Stimulated activated CD4-positive, alpha-beta T cell treated with anti-CD3 and anti-CD28 coated beads, TNF-alpha, amount 100 ng/mL, for 24 hours (primary cell): ENCODE measurements around the gene IL9.

ENCODE experiments used
- DNase-seq, 3 experiments: peaks; one replicate each; pipeline ENCODE4 v3.0.0-alpha.2; 2020; ENCODE audit warnings: low read depth in 3 of 3

Gene IL9

GRCh38 chr5:135891268-135891667 lies 4.4 kb downstream of the IL9 start:
- no peak for DNase-seq

GRCh38 chr5:135890867-135891266 lies 4.8 kb downstream of the IL9 start:
- peak in 1 of 3 experiments; percentile 46 for DNase-seq

DNA sequence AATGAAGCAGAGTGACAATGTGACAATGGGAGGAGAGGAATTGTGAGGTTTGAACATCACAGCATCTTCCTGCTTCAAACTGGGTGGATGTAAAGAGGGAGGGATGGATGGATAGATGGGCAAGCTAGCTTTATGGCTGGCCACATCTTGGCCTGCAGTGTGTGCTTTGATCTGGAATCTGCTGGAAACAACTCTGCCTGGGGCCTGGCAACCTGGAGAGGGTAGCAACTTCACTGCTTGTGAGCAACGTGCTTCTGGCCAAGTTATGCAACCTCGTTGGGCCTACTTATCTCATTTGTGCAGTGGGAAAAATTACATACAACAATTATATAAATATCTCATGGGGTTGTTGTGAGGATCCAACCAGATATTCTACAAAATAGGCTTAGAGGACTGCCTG lies 5.3 kb downstream of the IL9 start:
- no peak for DNase-seq

GRCh38 chr5:135887881-135888614 lies 7.6 kb downstream of the IL9 start:
- no peak for DNase-seq

- peak; percentile 39 to 56 (median 45) for DNase-seq
Measured at GRCh38 chr5:135887447-135887864, 8.2 kb downstream of the IL9 start.

GRCh38 chr5:135886136-135886535 lies 9.5 kb downstream of the IL9 start:
- DNase-seq, result no peak

GRCh38 chr5:135885031-135885430 lies 10.6 kb downstream of the IL9 start:
- DNase-seq, result no peak

GRCh38 chr5:135883441-135883840 lies 12.2 kb downstream of the IL9 start:
- DNase-seq, result no peak

DNA sequence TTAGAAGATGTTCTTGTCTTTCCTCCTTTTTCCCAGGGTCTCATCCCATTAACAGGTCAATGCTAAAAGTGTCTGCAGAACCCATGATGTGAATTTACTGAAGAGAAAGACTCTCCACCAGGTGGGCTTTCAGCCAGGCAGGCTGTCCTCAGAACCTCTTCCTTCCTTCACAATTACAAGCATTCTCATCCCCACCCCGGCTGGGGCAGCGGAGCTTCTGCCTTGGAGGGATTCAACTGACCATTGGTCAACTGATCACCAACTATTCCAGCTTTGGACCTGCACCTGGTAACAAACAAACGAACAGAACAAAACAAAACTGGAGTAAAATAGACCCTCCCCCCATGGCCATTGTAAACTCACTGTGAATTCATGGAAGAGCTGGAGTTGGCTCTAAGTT lies 12.6 kb downstream of the IL9 start:
- DNase-seq, result no peak

DNA sequence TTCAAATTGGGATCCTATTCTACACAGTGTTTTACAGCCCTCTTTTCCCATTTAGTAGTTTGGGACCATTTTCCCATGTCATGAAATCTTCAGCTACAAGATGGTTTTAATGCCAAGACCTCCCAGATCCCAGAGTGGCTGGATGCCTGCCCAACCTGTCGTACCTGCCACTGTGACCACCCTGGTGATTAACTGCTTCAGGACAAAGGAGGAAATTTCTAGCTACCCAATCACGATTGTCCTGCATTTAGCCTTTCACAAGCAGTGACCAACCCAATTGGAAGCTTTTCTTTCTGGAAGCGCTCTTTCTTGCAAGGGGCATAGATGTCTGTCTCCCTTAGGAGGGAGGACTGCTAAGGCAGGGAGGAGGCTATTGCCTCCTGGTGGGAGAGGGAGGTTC lies 13.8 kb downstream of the IL9 start:
- DNase-seq, result no peak

DNA sequence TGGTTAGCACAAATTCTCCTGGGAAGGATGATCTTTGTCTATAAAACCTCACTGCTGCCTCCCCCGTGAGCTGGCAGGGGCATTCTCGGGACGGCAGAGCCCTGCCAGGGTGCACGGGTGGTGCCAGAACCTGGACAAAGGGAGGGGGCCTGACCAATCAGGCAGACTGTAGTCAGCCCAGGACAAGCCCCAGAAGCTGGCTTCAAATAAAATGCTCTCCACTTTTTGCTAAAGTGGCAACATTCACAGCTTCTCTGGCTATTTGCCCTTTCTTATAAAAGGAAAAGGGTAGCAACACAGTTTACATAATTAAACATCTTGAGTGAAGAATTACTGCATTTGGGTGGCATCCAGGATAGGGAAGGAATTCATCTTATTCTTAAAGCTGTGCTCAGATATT lies 14.4 kb downstream of the IL9 start:
- no peak for DNase-seq

- no peak for DNase-seq
Measured at GRCh38 chr5:135880801-135881200, 14.8 kb downstream of the IL9 start.

- DNase-seq, result no peak
Measured at GRCh38 chr5:135880278-135880677, 15.4 kb downstream of the IL9 start.

DNA sequence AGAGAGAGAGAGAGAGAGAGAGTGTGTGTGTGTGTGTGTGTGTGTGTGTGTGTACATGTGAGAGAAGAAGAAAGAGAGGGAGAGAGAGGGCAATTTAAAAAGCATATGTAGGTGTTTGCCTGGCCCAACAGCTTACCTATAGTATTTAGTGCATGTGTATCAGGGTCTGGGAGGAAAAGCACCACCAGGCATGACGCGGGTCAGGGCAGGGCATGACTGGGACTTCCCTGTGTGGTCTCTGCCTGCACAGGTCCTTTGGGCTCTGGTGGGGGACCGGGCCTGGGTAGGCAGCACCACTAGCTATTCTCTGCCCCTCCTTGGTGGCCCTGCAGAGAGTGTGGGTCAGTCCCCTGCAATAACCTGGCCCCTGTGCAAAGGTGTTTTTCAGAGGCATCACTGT lies 16.1 kb downstream of the IL9 start:
- DNase-seq, result no peak

GRCh38 chr5:135878156-135878620 lies 17.5 kb downstream of the IL9 start:
- DNase-seq, result no peak

GRCh38 chr5:135877570-135878155 lies 18.0 kb downstream of the IL9 start:
- DNase-seq, result no peak

DNA sequence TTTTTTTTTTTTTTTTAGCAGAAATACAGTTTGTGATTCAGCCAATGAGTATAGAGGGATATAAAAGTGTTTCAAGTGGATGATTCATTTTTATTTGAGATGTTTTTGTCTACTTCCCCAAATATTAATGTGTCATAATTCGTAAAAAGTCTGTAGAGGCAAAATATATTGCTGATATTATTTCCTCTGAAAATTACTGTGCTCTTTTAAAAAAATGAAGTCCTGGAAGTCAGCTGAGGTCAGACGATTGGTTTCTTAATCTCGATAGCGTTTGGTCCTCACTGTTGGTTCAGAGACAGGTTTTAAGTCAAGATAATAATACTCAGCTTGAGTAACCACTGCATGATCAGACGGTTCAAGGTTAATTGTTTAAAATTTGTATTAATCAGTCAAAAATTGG lies 19.5 kb downstream of the IL9 start:
- DNase-seq, result no peak

DNA sequence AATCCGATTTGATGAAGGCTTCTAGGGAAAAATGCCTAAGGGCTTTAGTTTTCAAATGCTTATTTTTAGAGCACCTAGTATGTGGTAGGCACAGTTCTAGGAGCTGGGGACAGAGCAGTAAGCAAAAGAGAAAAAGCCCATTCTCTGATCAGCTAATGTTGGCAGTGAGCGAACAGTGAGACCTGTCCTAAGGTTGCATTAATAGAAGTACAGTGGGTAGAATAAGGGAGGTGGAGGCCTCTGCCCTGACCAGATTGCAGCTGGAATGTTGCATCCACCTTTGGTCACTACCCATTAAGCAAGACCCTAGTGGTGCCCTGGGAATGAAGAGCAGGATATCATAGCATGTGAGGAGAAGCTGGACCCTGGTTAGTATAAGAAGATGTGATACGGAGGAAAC lies 20.1 kb downstream of the IL9 start:
- no peak for DNase-seq

DNA sequence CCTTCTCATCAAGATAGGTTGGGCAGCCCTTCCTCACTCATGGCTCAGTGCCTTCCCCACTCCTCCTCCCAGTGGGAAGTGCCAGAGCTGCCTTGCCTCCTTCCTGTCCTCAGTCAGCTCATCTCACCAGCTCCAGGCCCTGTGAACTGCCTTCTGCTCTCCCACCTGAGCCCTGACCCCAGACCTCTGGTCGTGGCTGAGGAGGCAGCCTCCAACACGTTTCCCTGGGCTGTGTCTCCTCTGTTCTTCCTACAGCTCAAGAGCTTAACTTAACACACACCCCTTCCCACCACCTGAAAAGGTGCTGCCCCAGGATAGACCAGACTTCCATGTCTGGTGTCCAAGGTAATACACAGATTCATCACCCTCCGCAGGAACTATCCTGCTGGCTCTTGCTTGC lies 21.2 kb downstream of the IL9 start:
- no peak for DNase-seq

GRCh38 chr5:135873831-135874230 lies 21.8 kb downstream of the IL9 start:
- DNase-seq, result no peak

DNA sequence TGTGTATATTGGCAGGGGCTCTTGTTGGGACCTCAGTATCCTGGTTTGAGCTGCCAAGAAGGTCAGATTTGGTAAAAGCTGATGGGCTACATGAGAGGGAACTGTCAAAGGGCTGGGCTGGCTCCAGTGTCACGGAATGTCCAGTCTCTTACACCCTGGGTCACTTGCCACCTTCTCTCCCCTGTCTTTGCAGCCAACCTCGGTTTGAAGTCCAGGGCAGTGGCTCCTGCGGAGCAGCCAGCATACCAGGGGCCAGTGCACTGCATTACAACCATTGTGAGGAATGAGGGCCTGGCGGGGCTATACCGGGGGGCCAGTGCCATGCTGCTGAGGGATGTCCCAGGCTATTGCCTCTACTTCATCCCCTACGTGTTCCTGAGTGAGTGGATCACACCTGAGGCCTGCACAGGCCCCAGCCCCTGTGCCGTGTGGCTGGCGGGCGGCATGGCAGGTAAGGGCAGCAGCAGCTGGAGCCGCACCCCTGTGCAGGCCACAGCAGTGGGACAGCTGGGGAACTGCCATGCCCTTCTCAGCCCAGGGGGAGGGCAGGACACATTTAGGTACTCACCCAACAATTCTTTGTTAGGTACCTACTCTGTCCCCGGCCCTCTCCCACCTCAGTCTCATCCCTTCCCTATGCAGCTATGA lies 24.2 kb downstream of the IL9 start:
- DNase-seq, result no peak

- DNase-seq, result no peak
Measured at GRCh38 chr5:135869935-135870334, 25.7 kb downstream of the IL9 start.

DNA sequence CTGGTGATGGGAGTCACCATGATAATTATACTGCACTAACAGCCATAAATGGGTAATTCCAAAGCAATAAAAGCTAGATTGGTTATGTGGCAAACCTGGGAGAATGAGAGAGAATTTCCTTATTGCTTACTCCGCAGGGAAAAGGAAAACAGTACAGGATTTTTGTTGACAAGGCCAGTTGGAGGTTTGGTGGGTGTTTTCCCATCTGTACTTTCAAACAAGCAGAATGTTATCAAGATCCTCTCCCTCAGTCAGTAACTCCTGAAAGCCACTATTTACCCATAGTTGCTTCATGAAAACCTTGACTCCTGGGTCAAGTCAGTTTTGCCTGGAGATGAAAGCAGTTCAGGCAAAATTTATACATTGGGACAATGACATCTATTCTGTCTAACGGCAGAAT lies 26.4 kb downstream of the IL9 start:
- no peak for DNase-seq
